ENCODE results near the gene EXOC4. TPM values are rescaled to one million over a fixed set of nuclear protein-coding genes. Genes with fewer than 3 reads are reported as not detected.

Gene EXOC4
- total and polyA plus RNA-seq, 7 donors = 16.4 to 76.7 (median 50.7) TPM

GRCh38 chr7:133477791-133478190 is 224.9 kb downstream of the EXOC4 start:
- WGBS, 2 donors = 93 to 99% methylated on average over 2 of the region's 2 CpGs
- intact Hi-C loops (cut with DNase I) = no loop called here

GRCh38 chr7:133478591-133479135 is 225.8 kb downstream of the EXOC4 start:
- no peak for DNase-seq
- Histone ChIP-seq H3K9me3 (no peaks in the 10 kb centered on the region), H3K27me3 (no peaks in the 10 kb centered on the region), H3K27ac (no peak overlapping the region), H3K4me1 (peaks cover 0 to 6% (median 0%) of the 10 kb centered on the region in 4 donors), H3K36me3 (peaks cover 0 to 3% (median 0%) of the 10 kb centered on the region in 4 donors), H3K4me3 (no peak overlapping the region)
- intact Hi-C loops (cut with DNase I) = no loop called here
- no peak for TF ChIP-seq EP300 (IDR thresholded peaks at IDR 0.05)
- no peak for TF ChIP-seq POLR2AphosphoS5 (IDR thresholded peaks at IDR 0.05)
- TF ChIP-seq POLR2A (IDR thresholded peaks at IDR 0.05) = no peak
- TF ChIP-seq CTCF (IDR thresholded peaks at IDR 0.05) = no peak
- 56 to 59% methylated on average over 3 of the region's 3 CpGs for WGBS, 2 donors

More at GRCh38 chr7:133477791-133478190, 224.9 kb downstream of the EXOC4 start:
- H3K27ac ChIP-seq = no peak overlapping the region
- no peak overlapping the region for H3K4me3 ChIP-seq
- peaks cover 0 to 6% (median 0%) of the 10 kb centered on the region in 4 donors for H3K4me1 ChIP-seq
- H3K36me3 ChIP-seq = peaks cover 0 to 3% (median 0%) of the 10 kb centered on the region in 4 donors
- H3K27me3 ChIP-seq = no peaks in the 10 kb centered on the region
- no peak for DNase-seq
- no peaks in the 10 kb centered on the region for H3K9me3 ChIP-seq
- TF ChIP-seq EP300 (IDR thresholded peaks at IDR 0.05) (no peak), POLR2A (IDR thresholded peaks at IDR 0.05) (no peak), POLR2AphosphoS5 (IDR thresholded peaks at IDR 0.05) (no peak), CTCF (IDR thresholded peaks at IDR 0.05) (no peak)

- WGBS, 2 donors = 93 to 96% methylated on average over 10 of the region's 10 CpGs
- no peak for DNase-seq
- TF ChIP-seq POLR2AphosphoS5 (IDR thresholded peaks at IDR 0.05) (no peak), POLR2A (IDR thresholded peaks at IDR 0.05) (no peak), CTCF (IDR thresholded peaks at IDR 0.05) (no peak), EP300 (IDR thresholded peaks at IDR 0.05) (no peak)
- Histone ChIP-seq H3K4me3 (no peak overlapping the region), H3K27me3 (no peaks in the 10 kb centered on the region), H3K36me3 (peaks cover 0 to 3% (median 0%) of the 10 kb centered on the region in 4 donors), H3K9me3 (no peaks in the 10 kb centered on the region), H3K27ac (no peak overlapping the region), H3K4me1 (peaks cover 0 to 6% (median 0%) of the 10 kb centered on the region in 4 donors)
- intact Hi-C loops (cut with DNase I) = no loop called here
Observed at GRCh38 chr7:133479456-133480065, 226.7 kb downstream of the EXOC4 start.

GRCh38 chr7:133480868-133481267 is 228.0 kb downstream of the EXOC4 start:
- TF ChIP-seq POLR2A (IDR thresholded peaks at IDR 0.05) (no peak), POLR2AphosphoS5 (IDR thresholded peaks at IDR 0.05) (no peak), EP300 (IDR thresholded peaks at IDR 0.05) (no peak), CTCF (IDR thresholded peaks at IDR 0.05) (no peak)
- 86 to 94% methylated on average over 4 of the region's 4 CpGs for WGBS, 2 donors
- intact Hi-C loops (cut with DNase I) = no loop called here
- Histone ChIP-seq H3K27ac (no peak overlapping the region), H3K36me3 (peaks cover 0 to 3% (median 0%) of the 10 kb centered on the region in 4 donors), H3K27me3 (no peaks in the 10 kb centered on the region), H3K9me3 (no peaks in the 10 kb centered on the region), H3K4me3 (no peak overlapping the region), H3K4me1 (peaks cover 0 to 6% (median 0%) of the 10 kb centered on the region in 4 donors)
- no peak for DNase-seq

Data from sigmoid colon (tissue), 7 donors.